Ectodermal cell (in vitro differentiated cells): Measurements from ENCODE around the gene SV2C.
"Not testable (repeated sequence)": the region's sequence is repeated elsewhere in the genome, so short reads cannot be mapped to it uniquely, and the experiment has no call there.

ENCODE experiments used
- H3K27ac ChIP-seq: 2 replicates; pipeline ENCODE4 v1.7.0; 2013; ENCODE audit warnings: mild to moderate bottlenecking, low read depth, low read length; ENCODE audit not compliant: insufficient read depth, poor library complexity, severe bottlenecking
- H3K27me3 ChIP-seq: 2 replicates; pipeline ENCODE4 v1.7.0; 2013; ENCODE audit warnings: mild to moderate bottlenecking, low read length; ENCODE audit not compliant: insufficient read depth, control insufficient read depth, poor library complexity, severe bottlenecking
- H3K36me3 ChIP-seq: one replicate; pipeline ENCODE4 v1.7.0; 2013; ENCODE audit warnings: low read length; ENCODE audit not compliant: control insufficient read depth, insufficient read depth
- H3K4me1 ChIP-seq: one replicate; pipeline ENCODE4 v1.7.0; 2013; ENCODE audit warnings: low read length; ENCODE audit not compliant: control insufficient read depth, insufficient read depth
- H3K4me3 ChIP-seq: 2 replicates; pipeline ENCODE4 v1.7.0; 2013; ENCODE audit warnings: low read depth, low read length, control low read depth; ENCODE audit not compliant: insufficient read depth
- H3K9me3 ChIP-seq: 2 replicates; pipeline ENCODE4 v1.7.0; 2013; ENCODE audit warnings: mild to moderate bottlenecking, low read length, moderate library complexity; ENCODE audit not compliant: control insufficient read depth
- WGBS, 2 experiments: methylation state at CpG; one replicate each; pipeline ENCODE4 v1.1.7; 2013; ENCODE audit warnings: missing lambda C conversion rate in 2 of 2; 5-methylcytosine and 5-hydroxymethylcytosine counted together

Gene SV2C

GRCh38 chr5:76074487-76075065 is 8.6 kb upstream of the SV2C start:
- Histone ChIP-seq H3K36me3 (no peaks in the 10 kb centered on the region), H3K4me3 (no peak overlapping the region), H3K4me1 (no peaks in the 10 kb centered on the region), H3K27me3 (peaks cover 22% of the 10 kb centered on the region), H3K27ac (no peak overlapping the region), H3K9me3 (no peaks in the 10 kb centered on the region)
- WGBS, 2 experiments, result 42 to 47% methylated on average over 2 of the region's 2 CpGs

- no peak overlapping the region for H3K27ac ChIP-seq
- WGBS, 2 experiments, result 5 to 6% methylated on average over 45 of the region's 45 CpGs
- H3K4me1 ChIP-seq, result peaks cover 8% of the 10 kb centered on the region
- no peaks in the 10 kb centered on the region for H3K9me3 ChIP-seq
- no peaks in the 10 kb centered on the region for H3K36me3 ChIP-seq
- H3K4me3 ChIP-seq, result peak overlapping the region; percentile 51
- H3K27me3 ChIP-seq, result peaks cover 95% of the 10 kb centered on the region
Measured at GRCh38 chr5:76081811-76082771, 1.1 kb upstream of the SV2C start.

- H3K4me1 ChIP-seq, result peaks cover 8% of the 10 kb centered on the region
- H3K4me3 ChIP-seq, result peak overlapping the region; percentile 51
- no peaks in the 10 kb centered on the region for H3K36me3 ChIP-seq
- peaks cover 81% of the 10 kb centered on the region for H3K27me3 ChIP-seq
- 0 to 1% methylated on average over 50 of the region's 50 CpGs for WGBS, 2 experiments
- H3K27ac ChIP-seq, result no peak overlapping the region
- H3K9me3 ChIP-seq, result no peaks in the 10 kb centered on the region
Measured at GRCh38 chr5:76083555-76084495, 642 bp downstream of the SV2C start.

- Histone ChIP-seq H3K27ac (no peak overlapping the region), H3K27me3 (peaks cover 73% of the 10 kb centered on the region), H3K4me3 (peak overlapping the region; percentile 51), H3K9me3 (no peaks in the 10 kb centered on the region), H3K36me3 (no peaks in the 10 kb centered on the region), H3K4me1 (peaks cover 8% of the 10 kb centered on the region)
- 1 to 2% methylated on average over 74 of the region's 74 CpGs for WGBS, 2 experiments
Measured at GRCh38 chr5:76084496-76085242, 1.5 kb downstream of the SV2C start.

GRCh38 chr5:76085243-76085579 is 2.0 kb downstream of the SV2C start:
- Histone ChIP-seq H3K27ac (no peak overlapping the region), H3K36me3 (no peaks in the 10 kb centered on the region), H3K9me3 (no peaks in the 10 kb centered on the region), H3K4me1 (peaks cover 8% of the 10 kb centered on the region), H3K27me3 (peaks cover 67% of the 10 kb centered on the region), H3K4me3 (peak overlapping the region; percentile 51)
- WGBS, 2 experiments, result 52 to 56% methylated on average over 7 of the region's 7 CpGs

GRCh38 chr5:76086095-76086494 is 2.9 kb downstream of the SV2C start:
- no peak overlapping the region for H3K27ac ChIP-seq
- no peaks in the 10 kb centered on the region for H3K36me3 ChIP-seq
- H3K4me3 ChIP-seq, result no peak overlapping the region
- H3K4me1 ChIP-seq, result peaks cover 8% of the 10 kb centered on the region
- peaks cover 59% of the 10 kb centered on the region for H3K27me3 ChIP-seq
- no peaks in the 10 kb centered on the region for H3K9me3 ChIP-seq
- WGBS, 2 experiments, result 71 to 83% methylated on average over 2 to 4 of the region's 4 CpGs

- H3K27me3 ChIP-seq, result peaks cover 28% of the 10 kb centered on the region
- H3K36me3 ChIP-seq, H3K9me3 ChIP-seq, H3K27ac ChIP-seq, H3K4me3 ChIP-seq, H3K4me1 ChIP-seq: not testable (repeated sequence)
- whole genome bisulfite sequencing, 2 experiments, result 91 to 100% methylated on average over 2 of the region's 2 CpGs
Measured at GRCh38 chr5:76089156-76089555, 6.0 kb downstream of the SV2C start.

GRCh38 chr5:76091351-76091750 is 8.2 kb downstream of the SV2C start:
- H3K36me3 ChIP-seq, result no peaks in the 10 kb centered on the region
- no peaks in the 10 kb centered on the region for H3K9me3 ChIP-seq
- peaks cover 6% of the 10 kb centered on the region for H3K27me3 ChIP-seq
- 71 to 93% methylated on average over 1 of the region's 1 CpG for WGBS, 2 experiments
- no peaks in the 10 kb centered on the region for H3K4me1 ChIP-seq
- no peak overlapping the region for H3K27ac ChIP-seq
- no peak overlapping the region for H3K4me3 ChIP-seq

- H3K9me3 ChIP-seq, result no peaks in the 10 kb centered on the region
- no peak overlapping the region for H3K4me3 ChIP-seq
- no peaks in the 10 kb centered on the region for H3K36me3 ChIP-seq
- H3K27ac ChIP-seq, result no peak overlapping the region
- H3K4me1 ChIP-seq, result no peaks in the 10 kb centered on the region
- H3K27me3 ChIP-seq, result no peaks in the 10 kb centered on the region
- 68 to 80% methylated on average over 2 of the region's 2 CpGs for WGBS, 2 experiments
Measured at GRCh38 chr5:76099286-76099702, 16.1 kb downstream of the SV2C start.
